ENCODE measurements around the gene KIF1A. TPM values are rescaled to one million over a fixed set of nuclear protein-coding genes. Genes with fewer than 3 reads are reported as not detected.
"Not testable (repeated sequence)": the region's sequence is repeated elsewhere in the genome, so short reads cannot be mapped to it uniquely, and the experiment has no call there.

KIF1A gene
- total RNA-seq, 1 experiment from 2014 or later = 51.6 TPM

- H3K36me3 ChIP-seq (replicated peaks; ENCODE audit: control insufficient read depth, insufficient read depth, low read length) = no peaks in the 10 kb centered on the region
- peak; percentile 98 for DNase-seq
- H3K27me3 ChIP-seq (ENCODE audit: control insufficient read depth, insufficient read depth, low read length) = no peaks in the 10 kb centered on the region
- H3K4me3 ChIP-seq (ENCODE audit: insufficient read depth, low read depth, low read length) = no peak overlapping the region
Measured at GRCh38 chr2:240851078-240851991, 31.3 kb upstream of the KIF1A start.

- H3K27me3 ChIP-seq (ENCODE audit: control insufficient read depth, insufficient read depth, low read length) = no peaks in the 10 kb centered on the region
Measured at GRCh38 chr2:240850756-240851077, 30.7 kb upstream of the KIF1A start.

DNA sequence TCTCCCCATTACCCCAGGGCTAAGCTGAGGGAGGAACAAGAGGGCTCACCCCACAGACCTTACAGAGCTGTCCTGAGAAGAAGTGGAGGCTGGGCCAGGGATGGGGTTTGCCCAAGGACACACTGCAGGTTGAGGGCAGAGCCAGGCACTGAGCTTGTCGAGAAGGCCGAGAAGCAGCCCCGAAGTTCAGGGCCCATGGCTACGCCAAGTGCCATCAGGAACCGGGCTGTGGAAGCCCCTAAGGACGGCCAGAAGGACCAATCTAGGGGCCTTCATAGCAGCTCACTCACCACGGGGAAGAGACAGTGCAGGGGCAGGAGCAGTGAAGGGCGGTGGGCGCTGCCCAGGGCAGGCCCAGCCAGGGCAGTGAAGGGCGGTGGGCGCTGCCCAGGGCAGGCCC, 30.0 kb upstream of the KIF1A start:
- Histone ChIP-seq H3K27me3 (ENCODE audit: control insufficient read depth, insufficient read depth, low read length) (no peaks in the 10 kb centered on the region), H3K36me3 (replicated peaks; ENCODE audit: control insufficient read depth, insufficient read depth, low read length) (no peaks in the 10 kb centered on the region), H3K4me3 (ENCODE audit: insufficient read depth, low read depth, low read length) (no peak overlapping the region)
- DNase-seq = peak; percentile 28

More at GRCh38 chr2:240850756-240851077, 30.7 kb upstream of the KIF1A start:
- Histone ChIP-seq H3K4me3 (ENCODE audit: insufficient read depth, low read depth, low read length) (no peak overlapping the region), H3K36me3 (replicated peaks; ENCODE audit: control insufficient read depth, insufficient read depth, low read length) (no peaks in the 10 kb centered on the region)
- no peak for DNase-seq

- H3K36me3 ChIP-seq (replicated peaks; ENCODE audit: control insufficient read depth, insufficient read depth, low read length) = no peaks in the 10 kb centered on the region
- no peaks in the 10 kb centered on the region for H3K27me3 ChIP-seq (ENCODE audit: control insufficient read depth, insufficient read depth, low read length)
- no peak overlapping the region for H3K4me3 ChIP-seq (ENCODE audit: insufficient read depth, low read depth, low read length)
- DNase-seq = no peak
Measured at GRCh38 chr2:240848900-240849680, 29.1 kb upstream of the KIF1A start.

DNA sequence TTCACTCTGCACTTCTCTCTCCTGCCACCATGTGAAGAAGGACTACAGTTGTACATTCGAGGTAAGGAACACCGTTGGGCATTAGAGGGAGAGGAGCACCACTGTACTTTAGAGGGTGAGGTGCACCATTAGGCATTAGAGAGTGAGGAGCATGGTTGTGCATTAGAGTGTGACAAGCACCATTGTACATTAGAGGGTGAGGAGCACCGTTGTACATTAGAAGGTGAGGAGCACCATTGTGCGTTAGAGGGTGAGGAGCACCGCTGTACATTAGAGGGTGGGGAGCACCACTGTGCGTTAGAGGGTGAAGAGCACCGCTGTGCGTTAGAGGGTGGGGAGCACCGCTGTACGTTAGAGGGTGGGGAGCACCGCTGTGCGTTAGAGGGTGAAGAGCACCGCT, 27.8 kb upstream of the KIF1A start:
- Histone ChIP-seq H3K4me3 (ENCODE audit: insufficient read depth, low read depth, low read length) (no peak overlapping the region), H3K36me3 (replicated peaks; ENCODE audit: control insufficient read depth, insufficient read depth, low read length) (no peaks in the 10 kb centered on the region), H3K27me3 (ENCODE audit: control insufficient read depth, insufficient read depth, low read length) (no peaks in the 10 kb centered on the region)
- DNase-seq = no peak

- DNase-seq = no peak
- Histone ChIP-seq H3K4me3 (ENCODE audit: insufficient read depth, low read depth, low read length) (no peak overlapping the region), H3K27me3 (ENCODE audit: control insufficient read depth, insufficient read depth, low read length) (no peaks in the 10 kb centered on the region), H3K36me3 (replicated peaks; ENCODE audit: control insufficient read depth, insufficient read depth, low read length) (no peaks in the 10 kb centered on the region)
Measured at GRCh38 chr2:240846873-240847595, 27.0 kb upstream of the KIF1A start.

- not testable (repeated sequence) for H3K36me3 ChIP-seq (replicated peaks; ENCODE audit: control insufficient read depth, insufficient read depth, low read length); H3K27me3 ChIP-seq (ENCODE audit: control insufficient read depth, insufficient read depth, low read length); DNase-seq; H3K4me3 ChIP-seq (ENCODE audit: insufficient read depth, low read depth, low read length)
Measured at GRCh38 chr2:240846309-240846708, 26.3 kb upstream of the KIF1A start.

DNA sequence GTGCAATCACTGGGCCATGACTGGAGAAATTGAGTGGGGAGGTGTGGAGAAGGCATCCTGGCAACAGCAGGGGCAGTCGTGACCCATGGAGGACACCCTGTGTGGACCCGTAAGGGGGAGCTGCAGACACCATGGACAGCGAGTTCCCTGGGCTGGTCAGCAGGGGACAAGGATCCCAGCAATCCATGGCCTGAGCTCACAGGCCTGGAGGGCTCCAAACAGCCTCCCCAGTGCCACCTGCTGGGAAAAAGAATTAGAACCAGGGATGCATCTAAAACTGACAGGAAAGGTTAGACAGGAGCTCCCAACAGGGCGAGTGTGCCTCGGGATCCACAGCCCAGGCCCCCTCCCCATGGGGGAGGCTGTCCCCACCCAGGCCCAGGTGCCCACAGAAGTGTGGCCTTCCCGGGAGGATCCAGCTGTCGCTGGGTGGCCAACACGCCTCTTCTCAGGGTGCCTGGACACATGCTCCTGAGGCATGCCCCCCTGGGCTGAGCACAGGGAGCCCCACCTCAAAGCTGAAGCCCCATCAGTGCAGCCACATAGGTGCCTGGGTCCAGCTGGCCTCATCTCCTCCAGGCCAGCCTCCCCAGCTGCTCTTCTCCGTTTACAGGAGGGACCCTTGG, 20.5 kb upstream of the KIF1A start:
- H3K27me3 ChIP-seq (ENCODE audit: control insufficient read depth, insufficient read depth, low read length) = no peaks in the 10 kb centered on the region
- no peaks in the 10 kb centered on the region for H3K36me3 ChIP-seq (replicated peaks; ENCODE audit: control insufficient read depth, insufficient read depth, low read length)
- H3K4me3 ChIP-seq (ENCODE audit: insufficient read depth, low read depth, low read length) = no peak overlapping the region
- DNase-seq = peak; percentile 90

DNA sequence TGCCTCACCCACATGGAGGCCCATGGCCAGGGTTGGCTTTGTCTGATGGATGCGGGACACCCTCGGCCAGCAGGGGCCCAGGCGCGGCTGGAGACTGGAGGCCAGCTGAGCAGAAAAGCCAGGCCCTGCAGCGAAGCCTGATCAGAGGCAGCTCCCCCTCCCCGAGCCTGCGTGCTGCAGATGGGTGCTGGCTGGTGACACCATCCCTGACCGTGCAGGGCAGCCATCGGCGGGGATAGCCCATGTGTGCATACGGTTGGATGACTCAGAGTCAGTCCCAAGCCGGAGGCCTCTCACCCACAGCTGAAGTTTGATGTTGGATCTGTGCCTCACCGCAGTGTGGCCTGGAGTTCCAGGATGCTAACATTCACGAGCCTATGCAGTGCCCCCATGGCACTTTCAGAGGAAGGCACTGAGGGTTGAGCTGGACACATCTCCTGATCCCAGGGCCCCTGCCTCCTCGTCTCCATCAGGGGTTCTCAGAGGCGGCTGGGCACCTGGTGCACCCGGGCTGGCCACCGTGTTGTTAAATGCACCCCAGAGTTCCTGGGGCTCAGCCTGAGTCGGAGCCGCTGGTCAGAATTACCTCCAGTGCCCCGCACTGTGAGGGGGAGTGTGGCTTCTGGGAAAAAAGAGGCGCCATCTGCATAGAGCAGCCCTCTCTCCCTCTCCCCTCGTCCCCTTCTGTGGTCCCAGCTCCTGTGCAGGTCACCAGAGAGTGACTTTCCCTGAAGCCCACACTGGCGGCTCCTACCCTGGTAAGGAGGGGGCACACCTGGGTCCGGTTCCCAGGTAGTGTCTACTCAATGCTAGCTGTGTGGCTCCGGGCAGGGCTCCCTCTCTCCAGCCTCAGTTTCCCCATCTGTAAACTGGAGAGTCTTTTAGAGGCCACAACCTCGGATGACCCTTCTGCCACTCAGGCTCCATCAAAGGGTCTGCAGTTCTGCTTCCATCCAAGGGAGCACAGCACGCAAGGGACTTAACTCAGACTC, 19.4 kb upstream of the KIF1A start:
- H3K27me3 ChIP-seq (ENCODE audit: control insufficient read depth, insufficient read depth, low read length) = no peaks in the 10 kb centered on the region
- peak; percentile 53 for DNase-seq
- H3K36me3 ChIP-seq (replicated peaks; ENCODE audit: control insufficient read depth, insufficient read depth, low read length) = no peaks in the 10 kb centered on the region
- H3K4me3 ChIP-seq (ENCODE audit: insufficient read depth, low read depth, low read length) = no peak overlapping the region

GRCh38 chr2:240837621-240838020, 17.6 kb upstream of the KIF1A start:
- peaks cover 2% of the 10 kb centered on the region; the same call in 1 of the 2 replicates for H3K27me3 ChIP-seq (ENCODE audit: control insufficient read depth, insufficient read depth, low read length)
- DNase-seq = no peak
- no peaks in the 10 kb centered on the region for H3K36me3 ChIP-seq (replicated peaks; ENCODE audit: control insufficient read depth, insufficient read depth, low read length)
- H3K4me3 ChIP-seq (ENCODE audit: insufficient read depth, low read depth, low read length) = no peak overlapping the region

DNA sequence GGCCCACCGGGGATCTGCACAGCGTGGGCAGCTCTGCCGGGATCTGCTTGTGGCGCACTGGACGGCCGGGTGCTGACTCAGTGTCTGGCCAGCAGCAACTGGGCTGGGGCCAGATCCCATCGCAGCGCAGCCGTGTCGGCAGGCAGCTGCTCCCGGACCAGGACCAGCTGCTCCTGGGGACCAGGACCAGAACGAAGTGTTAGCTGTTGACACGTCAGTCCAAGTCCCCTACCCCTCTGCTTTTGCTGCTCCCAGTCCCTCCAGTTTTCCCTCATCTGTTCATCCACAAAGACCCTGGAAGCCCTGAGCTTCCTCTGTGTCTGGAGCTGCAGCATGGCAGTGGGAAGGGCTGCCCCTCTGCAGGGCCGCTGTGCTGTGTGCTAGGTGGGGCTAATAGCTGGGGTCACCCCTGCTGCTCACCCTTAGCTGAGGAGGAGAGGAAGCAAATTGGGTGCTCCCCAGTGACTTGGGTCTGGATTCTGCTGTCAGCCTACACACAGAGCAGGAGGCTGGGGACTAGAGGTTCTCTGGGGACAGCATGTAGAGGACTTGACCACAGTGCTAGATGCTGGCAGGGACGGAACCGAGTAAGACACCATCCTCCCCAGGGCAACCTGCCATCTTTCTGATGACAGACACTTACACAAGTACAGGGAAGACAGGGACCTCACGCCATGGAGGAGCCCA, 16.9 kb upstream of the KIF1A start:
- DNase-seq = no peak
- Histone ChIP-seq H3K27me3 (ENCODE audit: control insufficient read depth, insufficient read depth, low read length) (peaks cover 2% of the 10 kb centered on the region; the same call in 1 of the 2 replicates), H3K4me3 (ENCODE audit: insufficient read depth, low read depth, low read length) (no peak overlapping the region), H3K36me3 (replicated peaks; ENCODE audit: control insufficient read depth, insufficient read depth, low read length) (no peaks in the 10 kb centered on the region)

GRCh38 chr2:240835528-240835927, 15.5 kb upstream of the KIF1A start:
- Histone ChIP-seq H3K4me3 (ENCODE audit: insufficient read depth, low read depth, low read length) (no peak overlapping the region), H3K27me3 (ENCODE audit: control insufficient read depth, insufficient read depth, low read length) (peaks cover 16% of the 10 kb centered on the region), H3K36me3 (replicated peaks; ENCODE audit: control insufficient read depth, insufficient read depth, low read length) (no peaks in the 10 kb centered on the region)
- DNase-seq = no peak

All from H7 (cell line).